NCI-H1105 (cell line): ENCODE measurements around the gene TTLL7.
A peak's percentile ranks its signal among the peaks of the same experiment; 100 is the strongest.
"Not testable (repeated sequence)": the region's sequence is repeated elsewhere in the genome, so short reads cannot be mapped to it uniquely, and the experiment has no call there.

Source experiments
- DNase-seq: peaks from one replicate; lab custom pipeline; 2025; lab: John Stamatoyannopoulos, UW

Gene TTLL7

GRCh38 chr1:83996621-83997020 lies 2.3 kb downstream of the TTLL7 start:
- no peak for DNase-seq

GRCh38 chr1:83996191-83996590 lies 2.7 kb downstream of the TTLL7 start:
- no peak for DNase-seq

- no peak for DNase-seq
These were observed 3.3 kb downstream of the TTLL7 start for GRCh38 chr1:83995649-83996048.

GRCh38 chr1:83994111-83994510 lies 4.8 kb downstream of the TTLL7 start:
- no peak for DNase-seq

GRCh38 chr1:83990734-83991133 lies 8.2 kb downstream of the TTLL7 start:
- DNase-seq, result no peak

- no peak for DNase-seq
These were observed 13.9 kb downstream of the TTLL7 start for GRCh38 chr1:83985048-83985447.

- DNase-seq, result not testable (repeated sequence)
These were observed 15.0 kb downstream of the TTLL7 start for GRCh38 chr1:83983918-83984317.

- peak; percentile 65 for DNase-seq
These were observed 20.9 kb downstream of the TTLL7 start for GRCh38 chr1:83978056-83978455.

GRCh38 chr1:83976920-83977319 lies 22.0 kb downstream of the TTLL7 start:
- no peak for DNase-seq

GRCh38 chr1:83970802-83971201 lies 28.1 kb downstream of the TTLL7 start:
- DNase-seq, result no peak

GRCh38 chr1:83970114-83970513 lies 28.8 kb downstream of the TTLL7 start:
- no peak for DNase-seq

GRCh38 chr1:83967336-83967735 lies 31.6 kb downstream of the TTLL7 start:
- no peak for DNase-seq

GRCh38 chr1:83964153-83964552 lies 34.8 kb downstream of the TTLL7 start:
- DNase-seq, result no peak

GRCh38 chr1:83961571-83962295 lies 37.2 kb downstream of the TTLL7 start:
- no peak for DNase-seq

- no peak for DNase-seq
These were observed 38.2 kb downstream of the TTLL7 start for GRCh38 chr1:83960669-83961277.

GRCh38 chr1:83959824-83960498 lies 39.0 kb downstream of the TTLL7 start:
- DNase-seq, result no peak

GRCh38 chr1:83958704-83959103 lies 40.2 kb downstream of the TTLL7 start:
- no peak for DNase-seq

- DNase-seq, result no peak
These were observed 44.6 kb downstream of the TTLL7 start for GRCh38 chr1:83954166-83954823.

- DNase-seq, result no peak
These were observed 48.7 kb downstream of the TTLL7 start for GRCh38 chr1:83950106-83950661.

- no peak for DNase-seq
These were observed 56.0 kb downstream of the TTLL7 start for GRCh38 chr1:83942914-83943313.

GRCh38 chr1:83934550-83934949 lies 64.4 kb downstream of the TTLL7 start:
- no peak for DNase-seq

GRCh38 chr1:83932693-83933092 lies 66.2 kb downstream of the TTLL7 start:
- no peak for DNase-seq
